ENCODE measurements around the gene CLBA1. TPM values are rescaled to one million over a fixed set of nuclear protein-coding genes. Genes with fewer than 3 reads are reported as not detected.

The CLBA1 gene
- total and polyA plus RNA-seq, 2 donors (not counting 1 experiment from before 2014, with no cell fraction given), result 0.63 to 5.5 TPM

DNA sequence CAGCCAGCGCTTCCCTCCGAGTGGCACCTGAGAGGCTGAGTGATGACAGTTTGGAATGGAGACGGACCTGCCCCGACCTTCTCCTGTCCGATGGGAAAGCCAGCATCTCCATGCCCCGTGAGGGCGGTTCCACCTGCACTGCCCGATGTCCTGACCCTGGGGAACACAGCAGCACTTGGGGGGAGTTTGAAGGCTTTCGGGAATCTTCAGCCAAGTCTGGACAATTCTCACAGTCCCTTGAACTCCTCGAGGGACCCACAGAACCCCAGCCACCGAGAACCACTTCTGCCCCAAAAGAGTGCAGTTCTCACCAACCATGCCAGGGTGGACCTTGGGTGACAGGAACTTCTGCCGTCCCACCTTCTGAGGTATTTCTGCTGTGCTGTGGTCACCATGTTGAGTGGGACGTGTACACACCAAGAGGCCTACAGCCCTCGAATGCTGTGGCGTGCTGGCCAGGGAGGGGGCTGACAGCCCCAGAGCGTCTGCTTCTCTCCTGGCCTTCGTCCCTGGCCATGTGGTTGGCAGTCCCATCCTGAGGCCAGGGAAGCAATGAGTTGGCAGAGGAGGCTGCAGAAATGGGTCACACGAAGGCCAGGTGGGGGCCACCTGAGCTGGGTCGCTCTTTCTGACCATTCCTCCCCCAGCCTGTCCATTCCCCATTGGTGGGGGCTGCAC is 1.0 kb downstream of the CLBA1 start:
- Mint-ChIP-seq H3K9me3 (ENCODE audit: insufficient read depth) (no peaks in the 10 kb centered on the region), H3K4me1 (peaks cover 7% of the 10 kb centered on the region), H3K27me3 (peaks cover 4% of the 10 kb centered on the region), H3K4me3 (peak overlapping the region; percentile 79), H3K27ac (peak overlapping the region; percentile 56)
- peak; percentile 22 for DNase-seq
- intact Hi-C loops (cut with micrococcal nuclease), result no loop called here
- 77% methylated on average over 18 of the region's 19 CpGs for WGBS (ENCODE audit: insufficient coverage)
- H3K4me2 ChIP-seq (replicated peaks; ENCODE audit: low read depth, low read length, poor library complexity, severe bottlenecking), result peak overlapping the region; percentile 100
- H3K9me3 ChIP-seq (ENCODE audit: control extremely low read depth in 1 of 3, control insufficient read depth in 2 of 3, insufficient read depth in 1 of 3, low read length in 2 of 3), result no peaks in the 10 kb centered on the region
- ATAC-seq (ENCODE audit: low read depth), result no peak
- no peak for TF ChIP-seq EZH2 (IDR thresholded peaks at IDR 0.05; ENCODE audit: borderline replicate concordance, insufficient read depth, low read depth, low read length, poor library complexity, severe bottlenecking)
- TF ChIP-seq, protein P1, sequence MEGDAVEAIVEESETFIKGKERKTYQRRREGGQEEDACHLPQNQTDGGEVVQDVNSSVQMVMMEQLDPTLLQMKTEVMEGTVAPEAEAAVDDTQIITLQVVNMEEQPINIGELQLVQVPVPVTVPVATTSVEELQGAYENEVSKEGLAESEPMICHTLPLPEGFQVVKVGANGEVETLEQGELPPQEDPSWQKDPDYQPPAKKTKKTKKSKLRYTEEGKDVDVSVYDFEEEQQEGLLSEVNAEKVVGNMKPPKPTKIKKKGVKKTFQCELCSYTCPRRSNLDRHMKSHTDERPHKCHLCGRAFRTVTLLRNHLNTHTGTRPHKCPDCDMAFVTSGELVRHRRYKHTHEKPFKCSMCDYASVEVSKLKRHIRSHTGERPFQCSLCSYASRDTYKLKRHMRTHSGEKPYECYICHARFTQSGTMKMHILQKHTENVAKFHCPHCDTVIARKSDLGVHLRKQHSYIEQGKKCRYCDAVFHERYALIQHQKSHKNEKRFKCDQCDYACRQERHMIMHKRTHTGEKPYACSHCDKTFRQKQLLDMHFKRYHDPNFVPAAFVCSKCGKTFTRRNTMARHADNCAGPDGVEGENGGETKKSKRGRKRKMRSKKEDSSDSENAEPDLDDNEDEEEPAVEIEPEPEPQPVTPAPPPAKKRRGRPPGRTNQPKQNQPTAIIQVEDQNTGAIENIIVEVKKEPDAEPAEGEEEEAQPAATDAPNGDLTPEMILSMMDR (IDR thresholded peaks at IDR 0.05), result no peak
- no peaks in the 10 kb centered on the region for H3K79me2 ChIP-seq (ENCODE audit: control insufficient read depth, insufficient read depth, low read length)
- H3K4me3 ChIP-seq (ENCODE audit: control extremely low read depth in 1 of 5, extremely low read depth in 1 of 5, insufficient read depth in 1 of 5, low read depth in 2 of 5, low read length in 4 of 5), result peak overlapping the region in 1 of 5 experiments; percentile 78
- peak overlapping the region; percentile 69 for H3K9ac ChIP-seq (ENCODE audit: low read length)
- H3K4me1 ChIP-seq (ENCODE audit: control insufficient read depth in 2 of 2, insufficient read depth in 2 of 2, low read length in 2 of 2), result peaks cover 7 to 13% of the 10 kb centered on the region in 2 donors
- H4K20me1 ChIP-seq (ENCODE audit: control insufficient read depth, insufficient read depth, low read length, poor library complexity, severe bottlenecking), result no peaks in the 10 kb centered on the region
- H2AFZ ChIP-seq (ENCODE audit: insufficient read depth, low read depth, low read length, poor library complexity, severe bottlenecking), result peak overlapping the region; percentile 82
- H3K27me3 ChIP-seq (replicated peaks in 1 of 4; ENCODE audit: control extremely low read depth in 1 of 4, control insufficient read depth in 3 of 4, insufficient read depth in 4 of 4, low read length in 3 of 4), result peaks cover 0 to 11% (median 5%) of the 10 kb centered on the region in 4 experiments
- POLR2A ChIA-PET, result no interaction called here
- no peaks in the 10 kb centered on the region for H3K36me3 ChIP-seq (replicated peaks in 1 of 2; ENCODE audit: control extremely low read depth in 1 of 2, control insufficient read depth in 1 of 2, extremely low read depth in 1 of 2, insufficient read depth in 2 of 2, low read length in 1 of 2)
- peak overlapping the region in 1 of 2 donors; percentile 73 for H3K27ac ChIP-seq (ENCODE audit: low read length in 2 of 2)
- CTCF ChIA-PET, result interaction anchor here (1.1 kb wide), 1 partner anchor 10 kb away, joined by 3 read pairs; no protein-coding TSS in a partner anchor

DNA sequence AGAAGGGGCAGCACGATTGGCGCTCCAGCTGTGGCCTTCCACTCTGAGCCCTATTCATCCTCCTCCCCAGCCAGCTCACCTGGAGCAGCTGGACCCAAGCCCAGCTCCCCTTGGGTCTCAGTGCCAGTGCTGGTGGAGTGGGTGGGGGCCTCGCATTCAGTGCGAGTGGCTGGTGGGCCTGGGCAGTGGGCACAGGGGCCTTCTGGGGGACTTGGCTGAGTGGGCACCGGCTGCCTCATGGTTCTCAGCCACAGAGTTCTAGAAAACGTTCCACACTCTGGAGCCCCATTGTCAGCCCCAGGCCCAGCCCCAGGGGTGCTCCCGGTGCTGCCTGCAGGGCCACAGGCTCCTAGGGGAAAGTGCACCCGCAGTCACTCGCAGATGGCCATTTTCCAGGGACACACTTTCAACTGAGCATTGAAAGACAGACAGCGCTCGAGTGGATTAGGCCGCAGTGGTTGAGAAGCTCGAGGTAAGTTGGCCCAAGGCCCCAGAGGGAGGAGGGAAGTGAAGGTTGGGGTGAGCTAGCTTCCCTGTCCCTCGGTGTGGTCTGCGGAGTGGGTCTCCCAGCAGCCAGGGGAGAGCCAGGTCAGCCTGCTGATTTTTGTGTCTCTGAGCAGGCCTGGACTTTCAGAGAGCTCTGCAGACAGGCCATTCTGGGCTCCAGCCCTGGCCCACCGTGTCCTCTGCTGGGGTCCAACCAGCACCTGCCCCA is 3.8 kb downstream of the CLBA1 start:
- H3K9me3 ChIP-seq (ENCODE audit: control extremely low read depth in 1 of 3, control insufficient read depth in 2 of 3, insufficient read depth in 1 of 3, low read length in 2 of 3), result no peaks in the 10 kb centered on the region
- no peak overlapping the region for H3K9ac ChIP-seq (ENCODE audit: low read length)
- intact Hi-C loops (cut with micrococcal nuclease), result no loop called here
- TF ChIP-seq, protein P1 (IDR thresholded peaks at IDR 0.05), result no peak
- TF ChIP-seq EZH2 (IDR thresholded peaks at IDR 0.05; ENCODE audit: borderline replicate concordance, insufficient read depth, low read depth, low read length, poor library complexity, severe bottlenecking), result no peak
- H3K4me1 ChIP-seq (ENCODE audit: control insufficient read depth in 2 of 2, insufficient read depth in 2 of 2, low read length in 2 of 2), result peaks cover 7 to 13% of the 10 kb centered on the region in 2 donors
- H3K4me2 ChIP-seq (replicated peaks; ENCODE audit: low read depth, low read length, poor library complexity, severe bottlenecking), result no peak overlapping the region
- POLR2A ChIA-PET, result no interaction called here
- peaks cover 0 to 11% (median 5%) of the 10 kb centered on the region in 4 experiments for H3K27me3 ChIP-seq (replicated peaks in 1 of 4; ENCODE audit: control extremely low read depth in 1 of 4, control insufficient read depth in 3 of 4, insufficient read depth in 4 of 4, low read length in 3 of 4)
- no peaks in the 10 kb centered on the region for H4K20me1 ChIP-seq (ENCODE audit: control insufficient read depth, insufficient read depth, low read length, poor library complexity, severe bottlenecking)
- ATAC-seq (ENCODE audit: low read depth) (no peak), DNase-seq (no peak)
- CTCF ChIA-PET, result interaction anchor here (0.8 to 1.4 kb wide), 2 partner anchors 13 to 52 kb away, joined by 3 to 4 read pairs; no protein-coding TSS in a partner anchor
- peaks cover 4% of the 10 kb centered on the region for H3K27me3 Mint-ChIP-seq
- no peak overlapping the region for H3K27ac ChIP-seq (ENCODE audit: low read length in 2 of 2)
- peaks cover 6% of the 10 kb centered on the region for H3K4me1 Mint-ChIP-seq
- H3K79me2 ChIP-seq (ENCODE audit: control insufficient read depth, insufficient read depth, low read length), result no peaks in the 10 kb centered on the region
- H2AFZ ChIP-seq (ENCODE audit: insufficient read depth, low read depth, low read length, poor library complexity, severe bottlenecking), result no peak overlapping the region
- no peaks in the 10 kb centered on the region for H3K9me3 Mint-ChIP-seq (ENCODE audit: insufficient read depth)
- no peaks in the 10 kb centered on the region for H3K36me3 ChIP-seq (replicated peaks in 1 of 2; ENCODE audit: control extremely low read depth in 1 of 2, control insufficient read depth in 1 of 2, extremely low read depth in 1 of 2, insufficient read depth in 2 of 2, low read length in 1 of 2)
- no peak overlapping the region for H3K4me3 ChIP-seq (ENCODE audit: control extremely low read depth in 1 of 5, extremely low read depth in 1 of 5, insufficient read depth in 1 of 5, low read depth in 2 of 5, low read length in 4 of 5)
- no peak overlapping the region for H3K4me3 Mint-ChIP-seq
- no peak overlapping the region for H3K27ac Mint-ChIP-seq
- 95% methylated on average over 12 of the region's 16 CpGs for WGBS (ENCODE audit: insufficient coverage)

All from B cell (primary cell).